ENCODE results near the gene PRADC1.

- TF ChIP-seq CTCF (IDR thresholded peaks at IDR 0.05) = no peak
- TF ChIP-seq EZH2 (IDR thresholded peaks at IDR 0.05; ENCODE audit: borderline replicate concordance, insufficient read depth, low read depth, low read length, poor library complexity, severe bottlenecking) = no peak
Measured at GRCh38 chr2:73217826-73218225, 15.2 kb downstream of the PRADC1 start.

Data from B cell (primary cell).